ENCODE results near the gene MTUS2. TPM values are rescaled to one million over a fixed set of nuclear protein-coding genes. Genes with fewer than 3 reads are reported as not detected.

Gene MTUS2
- total and polyA plus RNA-seq, 3 experiments from 2014 or later = 0.60 TPM; not detected in 2

DNA sequence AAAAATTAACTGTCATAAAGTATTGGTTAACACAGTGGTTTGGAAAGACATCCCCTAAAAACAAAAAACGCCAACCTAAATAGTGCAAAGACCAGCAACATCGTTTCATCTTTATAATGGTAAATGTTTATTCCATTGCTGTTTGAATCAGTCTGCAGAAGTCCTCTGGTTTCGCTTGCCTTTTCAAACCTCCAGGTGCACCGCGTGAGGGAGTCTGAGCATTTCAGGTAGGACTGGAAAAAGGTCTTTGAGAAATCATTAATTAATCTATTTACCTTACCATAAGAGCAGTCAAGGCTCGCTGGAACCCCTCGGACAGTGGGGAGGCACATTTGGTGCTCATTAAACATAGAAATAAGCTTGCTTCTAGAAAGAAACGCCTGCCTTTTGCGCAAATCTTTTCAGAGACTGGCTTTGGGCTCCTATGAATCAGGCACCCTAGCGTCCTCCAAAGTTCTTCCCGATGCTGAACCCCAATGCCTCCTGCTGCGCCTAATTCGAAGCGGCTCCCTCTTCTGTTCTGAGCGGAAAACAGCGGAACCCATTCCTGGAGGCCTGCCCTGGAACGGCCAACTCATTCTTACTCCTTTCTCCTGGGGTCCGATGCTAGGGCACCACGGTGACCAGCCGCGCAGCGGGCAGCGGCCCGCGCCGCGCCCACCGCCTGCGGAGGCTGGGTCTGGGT, 951 bp upstream of the MTUS2 start:
- Mint-ChIP-seq H3K4me3 (peak overlapping the region in 4 of 7 donors; percentile 29 to 62 (median 48)), H3K9me3 (peaks cover 0 to 11% (median 5%) of the 10 kb centered on the region in 5 donors), H3K36me3 (no peaks in the 10 kb centered on the region), H3K27ac (no peak overlapping the region), H3K4me1 (peaks cover 4 to 10% (median 4%) of the 10 kb centered on the region in 3 donors), H3K27me3 (peaks cover 40 to 61% of the 10 kb centered on the region in 2 donors)
- no peak for DNase-seq
- Histone ChIP-seq H3K36me3 (ENCODE audit: insufficient read depth, low read length) (no peaks in the 10 kb centered on the region), H3K9me3 (ENCODE audit: low read length) (no peaks in the 10 kb centered on the region), H3K4me1 (ENCODE audit: insufficient read depth, low read length) (no peaks in the 10 kb centered on the region), H3K4me3 (ENCODE audit: low read length) (no peak overlapping the region), H3K27ac (ENCODE audit: low read depth, low read length) (no peak overlapping the region), H3K27me3 (ENCODE audit: insufficient read depth, low read length, poor library complexity, severe bottlenecking) (peaks cover 13% of the 10 kb centered on the region)
- ChIA-PET POLR2A (no interaction called here), CTCF (no interaction called here)

GRCh38 chr13:28819735-28820098, 422 bp upstream of the MTUS2 start:
- no peak overlapping the region for H3K27ac Mint-ChIP-seq
- H3K4me3 ChIP-seq (ENCODE audit: low read length) = no peak overlapping the region
- H3K9me3 ChIP-seq (ENCODE audit: low read length) = no peaks in the 10 kb centered on the region
- H3K4me1 Mint-ChIP-seq = peaks cover 4 to 10% (median 4%) of the 10 kb centered on the region in 3 donors
- POLR2A ChIA-PET = no interaction called here
- no peaks in the 10 kb centered on the region for H3K4me1 ChIP-seq (ENCODE audit: insufficient read depth, low read length)
- H3K9me3 Mint-ChIP-seq = peaks cover 0 to 11% (median 5%) of the 10 kb centered on the region in 5 donors
- no peaks in the 10 kb centered on the region for H3K36me3 ChIP-seq (ENCODE audit: insufficient read depth, low read length)
- H3K27me3 Mint-ChIP-seq = peaks cover 40 to 63% of the 10 kb centered on the region in 2 donors
- H3K4me3 Mint-ChIP-seq = no peak overlapping the region
- DNase-seq = peak in 2 of 5 donors; percentile 5 to 6
- no peak overlapping the region for H3K27ac ChIP-seq (ENCODE audit: low read depth, low read length)
- CTCF ChIA-PET = no interaction called here
- H3K36me3 Mint-ChIP-seq = no peaks in the 10 kb centered on the region
- peaks cover 8% of the 10 kb centered on the region for H3K27me3 ChIP-seq (ENCODE audit: insufficient read depth, low read length, poor library complexity, severe bottlenecking)

DNA sequence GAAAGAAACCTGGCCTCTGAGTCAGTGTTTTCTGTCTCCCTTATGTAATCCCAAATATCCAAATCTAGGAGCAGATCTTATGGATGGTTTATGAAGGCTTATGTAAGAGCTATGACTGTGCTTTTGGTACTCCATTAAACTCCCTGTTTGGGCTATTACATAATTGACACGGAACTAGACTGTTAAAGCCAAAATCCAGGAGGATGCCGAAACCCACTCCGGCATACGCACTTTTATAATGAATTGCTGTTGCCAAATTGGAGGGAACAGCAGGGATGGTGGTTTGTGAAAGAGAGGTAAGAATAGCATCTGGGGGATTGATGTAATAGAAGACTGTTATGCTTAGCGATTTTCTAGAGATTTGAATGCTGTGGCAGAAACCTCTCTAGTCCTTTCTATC, 2.0 kb downstream of the MTUS2 start:
- Mint-ChIP-seq H3K27me3 (peaks cover 39 to 60% of the 10 kb centered on the region in 2 donors), H3K4me3 (no peak overlapping the region), H3K4me1 (peaks cover 4 to 10% (median 4%) of the 10 kb centered on the region in 3 donors), H3K9me3 (peaks cover 1 to 11% (median 4%) of the 10 kb centered on the region in 5 donors), H3K36me3 (no peaks in the 10 kb centered on the region), H3K27ac (no peak overlapping the region)
- no peak for DNase-seq
- H3K27ac ChIP-seq (ENCODE audit: low read depth, low read length) = no peak overlapping the region
- POLR2A ChIA-PET = no interaction called here
- H3K27me3 ChIP-seq (ENCODE audit: insufficient read depth, low read length, poor library complexity, severe bottlenecking) = peaks cover 5% of the 10 kb centered on the region
- CTCF ChIA-PET = no interaction called here
- H3K4me3 ChIP-seq (ENCODE audit: low read length) = no peak overlapping the region
- no peaks in the 10 kb centered on the region for H3K4me1 ChIP-seq (ENCODE audit: insufficient read depth, low read length)
- H3K36me3 ChIP-seq (ENCODE audit: insufficient read depth, low read length) = no peaks in the 10 kb centered on the region
- no peaks in the 10 kb centered on the region for H3K9me3 ChIP-seq (ENCODE audit: low read length)

DNA sequence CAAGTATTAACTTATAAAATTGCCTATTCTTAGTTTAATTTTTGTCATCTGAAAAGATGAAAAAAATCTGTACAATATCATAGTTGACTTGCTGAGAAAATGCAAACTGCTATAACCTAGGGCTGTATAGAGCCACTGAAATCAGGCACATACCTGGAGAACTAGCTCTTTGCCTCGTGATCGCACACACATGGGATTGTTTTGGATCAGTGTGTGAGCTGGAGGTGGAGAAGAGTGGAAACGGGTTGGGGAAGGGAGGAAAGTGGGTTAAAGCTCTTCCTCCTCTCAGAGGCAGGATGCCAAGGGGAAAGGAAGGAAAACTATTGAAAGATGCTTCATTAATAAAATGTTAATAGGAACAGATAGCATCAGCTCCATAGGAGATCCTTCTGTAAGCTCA, 2.7 kb downstream of the MTUS2 start:
- no peaks in the 10 kb centered on the region for H3K36me3 ChIP-seq (ENCODE audit: insufficient read depth, low read length)
- no peak overlapping the region for H3K4me3 ChIP-seq (ENCODE audit: low read length)
- ChIA-PET POLR2A (no interaction called here), CTCF (no interaction called here)
- H3K27ac ChIP-seq (ENCODE audit: low read depth, low read length) = no peak overlapping the region
- peaks cover 5% of the 10 kb centered on the region for H3K27me3 ChIP-seq (ENCODE audit: insufficient read depth, low read length, poor library complexity, severe bottlenecking)
- H3K4me1 ChIP-seq (ENCODE audit: insufficient read depth, low read length) = no peaks in the 10 kb centered on the region
- Mint-ChIP-seq H3K27me3 (peaks cover 33 to 54% of the 10 kb centered on the region in 2 donors), H3K4me3 (no peak overlapping the region), H3K4me1 (peaks cover 3 to 10% (median 4%) of the 10 kb centered on the region in 3 donors), H3K27ac (no peak overlapping the region), H3K9me3 (peaks cover 5 to 17% (median 9%) of the 10 kb centered on the region in 5 donors), H3K36me3 (no peaks in the 10 kb centered on the region)
- H3K9me3 ChIP-seq (ENCODE audit: low read length) = no peaks in the 10 kb centered on the region
- no peak for DNase-seq

GRCh38 chr13:28825379-28825778, 5.2 kb downstream of the MTUS2 start:
- H3K36me3 ChIP-seq (ENCODE audit: insufficient read depth, low read length) = no peaks in the 10 kb centered on the region
- no peak overlapping the region for H3K27ac ChIP-seq (ENCODE audit: low read depth, low read length)
- H3K4me1 Mint-ChIP-seq = peaks cover 3 to 4% (median 4%) of the 10 kb centered on the region in 3 donors
- peaks cover 20 to 42% of the 10 kb centered on the region in 2 donors for H3K27me3 Mint-ChIP-seq
- no peaks in the 10 kb centered on the region for H3K4me1 ChIP-seq (ENCODE audit: insufficient read depth, low read length)
- no peaks in the 10 kb centered on the region for H3K36me3 Mint-ChIP-seq
- CTCF ChIA-PET = no interaction called here
- DNase-seq = no peak
- H3K9me3 Mint-ChIP-seq = peaks cover 20 to 26% (median 21%) of the 10 kb centered on the region in 5 donors
- no peaks in the 10 kb centered on the region for H3K27me3 ChIP-seq (ENCODE audit: insufficient read depth, low read length, poor library complexity, severe bottlenecking)
- H3K4me3 ChIP-seq (ENCODE audit: low read length) = no peak overlapping the region
- POLR2A ChIA-PET = no interaction called here
- H3K9me3 ChIP-seq (ENCODE audit: low read length) = no peaks in the 10 kb centered on the region
- no peak overlapping the region for H3K27ac Mint-ChIP-seq
- H3K4me3 Mint-ChIP-seq = no peak overlapping the region

DNA sequence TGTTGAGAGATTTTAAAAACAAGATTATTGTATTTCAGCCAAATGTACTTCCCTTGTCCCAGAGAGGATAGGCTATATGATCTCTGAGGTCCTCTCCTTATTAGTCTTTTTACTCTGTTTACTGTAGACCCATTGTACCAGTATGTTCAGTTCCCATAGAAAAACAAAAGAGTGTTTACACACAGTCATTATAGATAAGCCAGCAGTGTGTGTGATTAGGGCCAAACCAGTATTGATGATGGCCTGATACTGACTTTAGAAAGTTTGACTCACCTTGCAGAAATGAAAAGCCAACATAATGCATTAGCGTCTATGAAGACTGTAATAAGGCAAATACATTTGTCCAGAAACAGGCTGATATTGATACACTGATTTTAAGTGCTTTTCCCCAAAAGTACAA, 6.2 kb downstream of the MTUS2 start:
- Histone ChIP-seq H3K36me3 (ENCODE audit: insufficient read depth, low read length) (no peaks in the 10 kb centered on the region), H3K4me1 (ENCODE audit: insufficient read depth, low read length) (no peaks in the 10 kb centered on the region), H3K9me3 (ENCODE audit: low read length) (no peaks in the 10 kb centered on the region), H3K27ac (ENCODE audit: low read depth, low read length) (no peak overlapping the region), H3K4me3 (ENCODE audit: low read length) (no peak overlapping the region), H3K27me3 (ENCODE audit: insufficient read depth, low read length, poor library complexity, severe bottlenecking) (no peaks in the 10 kb centered on the region)
- CTCF ChIA-PET = no interaction called here
- POLR2A ChIA-PET = no interaction called here
- DNase-seq = no peak
- no peak overlapping the region for H3K27ac Mint-ChIP-seq
- H3K36me3 Mint-ChIP-seq = no peaks in the 10 kb centered on the region
- peaks cover 20 to 35% of the 10 kb centered on the region in 2 donors for H3K27me3 Mint-ChIP-seq
- peaks cover 29 to 34% (median 30%) of the 10 kb centered on the region in 5 donors for H3K9me3 Mint-ChIP-seq
- H3K4me3 Mint-ChIP-seq = no peak overlapping the region
- H3K4me1 Mint-ChIP-seq = no peaks in the 10 kb centered on the region

- no peaks in the 10 kb centered on the region for H3K4me1 Mint-ChIP-seq
- H3K27me3 ChIP-seq (ENCODE audit: insufficient read depth, low read length, poor library complexity, severe bottlenecking) = no peaks in the 10 kb centered on the region
- CTCF ChIA-PET = no interaction called here
- H3K4me3 Mint-ChIP-seq = no peak overlapping the region
- no peak overlapping the region for H3K4me3 ChIP-seq (ENCODE audit: low read length)
- no peak overlapping the region for H3K27ac Mint-ChIP-seq
- no peak for DNase-seq
- peaks cover 29 to 34% (median 30%) of the 10 kb centered on the region in 5 donors for H3K9me3 Mint-ChIP-seq
- H3K36me3 Mint-ChIP-seq = no peaks in the 10 kb centered on the region
- H3K9me3 ChIP-seq (ENCODE audit: low read length) = no peaks in the 10 kb centered on the region
- no peaks in the 10 kb centered on the region for H3K36me3 ChIP-seq (ENCODE audit: insufficient read depth, low read length)
- POLR2A ChIA-PET = no interaction called here
- no peak overlapping the region for H3K27ac ChIP-seq (ENCODE audit: low read depth, low read length)
- H3K4me1 ChIP-seq (ENCODE audit: insufficient read depth, low read length) = no peaks in the 10 kb centered on the region
- peaks cover 3 to 8% of the 10 kb centered on the region in 2 donors for H3K27me3 Mint-ChIP-seq
Observed at GRCh38 chr13:28830580-28830979, 10.4 kb downstream of the MTUS2 start.

- Histone ChIP-seq H3K27me3 (ENCODE audit: insufficient read depth, low read length, poor library complexity, severe bottlenecking) (no peaks in the 10 kb centered on the region), H3K4me3 (ENCODE audit: low read length) (no peak overlapping the region), H3K4me1 (ENCODE audit: insufficient read depth, low read length) (no peaks in the 10 kb centered on the region), H3K36me3 (ENCODE audit: insufficient read depth, low read length) (no peaks in the 10 kb centered on the region), H3K9me3 (ENCODE audit: low read length) (no peaks in the 10 kb centered on the region), H3K27ac (ENCODE audit: low read depth, low read length) (no peak overlapping the region)
- ChIA-PET CTCF (no interaction called here), POLR2A (no interaction called here)
- H3K27me3 Mint-ChIP-seq = peaks cover 2 to 8% of the 10 kb centered on the region in 2 donors
- H3K4me1 Mint-ChIP-seq = no peaks in the 10 kb centered on the region
- H3K4me3 Mint-ChIP-seq = no peak overlapping the region
- H3K36me3 Mint-ChIP-seq = no peaks in the 10 kb centered on the region
- no peak for DNase-seq
- H3K27ac Mint-ChIP-seq = no peak overlapping the region
- peaks cover 29 to 34% (median 30%) of the 10 kb centered on the region in 5 donors for H3K9me3 Mint-ChIP-seq
Observed at GRCh38 chr13:28831117-28831516, 11.0 kb downstream of the MTUS2 start.
